H1 (cell line): Measurements from ENCODE around the gene PCDH9. TPM values are rescaled to one million over a fixed set of nuclear protein-coding genes. Genes with fewer than 3 reads are reported as not detected.

Source experiments
- CTCF ChIA-PET: fragments of 300-600 bp; sonication (Branson Sonifier 250); formaldehyde crosslinking; loops from one replicate; lab custom pipeline; 2021; ENCODE audit not compliant: partially characterized antibody; lab: Charles Lee
- POLR2A ChIA-PET: fragments of 300-600 bp; sonication (Branson Sonifier 250); formaldehyde crosslinking; loops from one replicate; lab custom pipeline; 2021; ENCODE audit warnings: inconsistent platforms; ENCODE audit not compliant: partially characterized antibody; lab: Charles Lee
- DNase-seq, 2 experiments: peaks; one replicate each; pipeline versions ENCODE4 v3.0.0 to v3.0.0-alpha.2; 2010 to 2022; ENCODE audit warnings: low spot score in 2 of 2, low read depth in 1 of 2, mixed read lengths in 1 of 2
- FAIRE-seq: peaks from 2 replicates; lab custom pipeline; 2011; peaks lifted over from hg19 to GRCh38; lab: Jason Lieb, UNC
- H2AFZ ChIP-seq: 2 replicates; pipeline ENCODE4 v1.8.1; 2012; ENCODE audit warnings: low read length, inconsistent platforms
- H2AK5ac ChIP-seq: 2 replicates; pipeline ENCODE4 v1.6.1; 2013; ENCODE audit warnings: low read depth, low read length
- H2BK120ac ChIP-seq: replicated peaks from 2 replicates; pipeline ENCODE3; 2013; ENCODE audit warnings: low read depth, low read length, inconsistent platforms
- H2BK12ac ChIP-seq: 2 replicates; pipeline ENCODE4 v1.6.1; 2013; ENCODE audit warnings: low read depth, low read length
- H2BK15ac ChIP-seq: 2 replicates; pipeline ENCODE4 v1.6.1; 2013; ENCODE audit warnings: low read length
- H2BK20ac ChIP-seq: 2 replicates; pipeline ENCODE4 v1.6.1; 2013; ENCODE audit warnings: low read length
- H2BK5ac ChIP-seq: 2 replicates; pipeline ENCODE4 v1.6.1; 2013; ENCODE audit warnings: low read depth, low read length
- H3K14ac ChIP-seq: 2 replicates; pipeline ENCODE4 v1.6.1; 2013; ENCODE audit warnings: inconsistent platforms; ENCODE audit not compliant: insufficient read length
- H3K18ac ChIP-seq: 2 replicates; pipeline ENCODE4 v1.6.1; 2013; ENCODE audit warnings: low read length; ENCODE audit errors: extremely low read depth
- H3K23ac ChIP-seq: 2 replicates; pipeline ENCODE4 v1.6.1; 2013; ENCODE audit warnings: inconsistent platforms; ENCODE audit not compliant: insufficient read length
- H3K23me2 ChIP-seq: 2 replicates; pipeline ENCODE4 v1.6.1; 2013; ENCODE audit warnings: low read depth, low read length
- H3K27ac ChIP-seq: 2 replicates; pipeline ENCODE4 v1.6.1; 2011; ENCODE audit warnings: low read depth, low read length, inconsistent platforms
- H3K27me3 ChIP-seq, 4 experiments: replicated peaks in 1 of 4; 1 replicate in 1 of 4; 2 replicates in 3 of 4; pipeline versions ENCODE4 v1.6.1 to v1.8.1; 2011 to 2013; ENCODE audit warnings: low read length in 3 of 4, mild to moderate bottlenecking in 3 of 4, inconsistent platforms in 2 of 4, mixed read lengths in 2 of 4, moderate library complexity in 1 of 4; ENCODE audit not compliant: control insufficient read depth in 3 of 4, insufficient read depth in 3 of 4; ENCODE audit errors: extremely low read depth in 1 of 4
- H3K36me3 ChIP-seq, 4 experiments: 2 replicates each; pipeline versions ENCODE4 v1.6.1 to v1.8.1; 2011 to 2013; ENCODE audit warnings: mild to moderate bottlenecking in 4 of 4, low read length in 3 of 4, moderate library complexity in 2 of 4, control low read depth in 1 of 4, inconsistent platforms in 1 of 4; ENCODE audit not compliant: insufficient read depth in 4 of 4, control insufficient read depth in 2 of 4
- H3K4ac ChIP-seq: replicated peaks from 2 replicates; pipeline ENCODE3; 2013; ENCODE audit warnings: low read length, low read depth, mixed read lengths, inconsistent platforms; ENCODE audit not compliant: insufficient read length
- H3K4me1 ChIP-seq, 4 experiments: replicated peaks in 1 of 4; 1 replicate in 1 of 4; 2 replicates in 3 of 4; pipeline versions ENCODE4 v1.6.1 to v1.8.1; 2011 to 2013; ENCODE audit warnings: low read length in 3 of 4, inconsistent platforms in 2 of 4, mixed read lengths in 1 of 4; ENCODE audit not compliant: insufficient read depth in 4 of 4, control insufficient read depth in 3 of 4
- H3K4me2 ChIP-seq, 2 experiments: 2 replicates each; pipeline versions ENCODE4 v1.6.1 to v1.8.1; 2011 to 2013; ENCODE audit warnings: low read depth in 2 of 2, low read length in 2 of 2, control low read depth in 1 of 2, inconsistent platforms in 1 of 2, mild to moderate bottlenecking in 1 of 2; ENCODE audit not compliant: insufficient read depth in 1 of 2
- H3K4me3 ChIP-seq, 4 experiments: fragments of 200-600, 300-600 bp in 1 of 4; sonication (generic), shearing (Covaris generic), sonication (Bioruptor Twin) in 1 of 4; 2 replicates each; pipeline versions ENCODE4 v1.5.1 to v1.8.1; 2011 to 2016; ENCODE audit warnings: low read length in 4 of 4, low read depth in 3 of 4, control low read depth in 2 of 4, inconsistent platforms in 2 of 4, mild to moderate bottlenecking in 2 of 4, mixed read lengths in 1 of 4, moderate library complexity in 1 of 4; ENCODE audit not compliant: insufficient read depth in 2 of 4; ENCODE audit errors: extremely low read depth in 1 of 4
- H3K56ac ChIP-seq: replicated peaks from 2 replicates; pipeline ENCODE3; 2013; ENCODE audit warnings: low read depth, mild to moderate bottlenecking, mixed read lengths, low read length, inconsistent platforms; ENCODE audit not compliant: insufficient read length
- H3K79me1 ChIP-seq: 2 replicates; pipeline ENCODE4 v1.6.1; 2013; ENCODE audit warnings: low read depth, low read length, control low read depth
- H3K79me2 ChIP-seq, 2 experiments: 2 replicates each; pipeline versions ENCODE4 v1.6.1 to v1.8.1; 2012 to 2013; ENCODE audit warnings: low read length in 2 of 2, mild to moderate bottlenecking in 2 of 2, inconsistent platforms in 1 of 2; ENCODE audit not compliant: insufficient read depth in 2 of 2, control insufficient read depth in 1 of 2
- H3K9ac ChIP-seq, 4 experiments: replicated peaks in 1 of 4; 1 replicate in 1 of 4; 2 replicates in 3 of 4; pipeline versions ENCODE4 v1.6.1 to v1.8.1; 2011 to 2013; ENCODE audit warnings: low read depth in 3 of 4, low read length in 3 of 4, control low read depth in 2 of 4, mild to moderate bottlenecking in 2 of 4, moderate library complexity in 2 of 4, inconsistent platforms in 1 of 4; ENCODE audit errors: extremely low read depth in 1 of 4
- H3K9me3 ChIP-seq, 2 experiments: 2 replicates each; pipeline versions ENCODE4 v1.6.1 to v1.8.1; 2012 to 2013; ENCODE audit warnings: mild to moderate bottlenecking in 2 of 2, moderate library complexity in 2 of 2, control low read depth in 1 of 2, inconsistent platforms in 1 of 2, low read depth in 1 of 2, low read length in 1 of 2, mixed read lengths in 1 of 2; ENCODE audit not compliant: insufficient read depth in 2 of 2
- H4K20me1 ChIP-seq, 2 experiments: replicated peaks in 1 of 2; 2 replicates each; pipeline versions ENCODE3 to v1.8.1; 2011 to 2013; ENCODE audit warnings: inconsistent platforms in 2 of 2, low read length in 2 of 2, mild to moderate bottlenecking in 1 of 2; ENCODE audit not compliant: insufficient read depth in 2 of 2, control insufficient read depth in 1 of 2
- H4K5ac ChIP-seq: 2 replicates; pipeline ENCODE4 v1.6.1; 2013; ENCODE audit warnings: low read length, low read depth, mixed read lengths, inconsistent platforms; ENCODE audit not compliant: insufficient read length
- H4K8ac ChIP-seq: 2 replicates; pipeline ENCODE4 v1.8.0; 2013; ENCODE audit warnings: mild to moderate bottlenecking, moderate library complexity, low read length, inconsistent platforms; ENCODE audit not compliant: insufficient read depth; ENCODE audit errors: extremely low read depth
- H4K91ac ChIP-seq: replicated peaks from 2 replicates; pipeline ENCODE3; 2013; ENCODE audit warnings: low read length, mixed read lengths, inconsistent platforms; ENCODE audit not compliant: insufficient read length
- BCL11A ChIP-seq, 2 experiments: IDR thresholded peaks; one replicate each; pipeline ENCODE4 v1.6.1; 2011; ENCODE audit warnings: low read depth in 2 of 2, low read length in 2 of 2, mild to moderate bottlenecking in 2 of 2
- CHD1 ChIP-seq: IDR thresholded peaks from 2 replicates; pipeline ENCODE4 v1.6.1; 2012; ENCODE audit warnings: low read depth, low read length, improper control_type of control experiment
- CREB1 ChIP-seq: IDR thresholded peaks from 2 replicates; pipeline ENCODE4 v1.6.1; 2012; ENCODE audit warnings: inconsistent platforms
- MAFK ChIP-seq: IDR thresholded peaks from 2 replicates; pipeline ENCODE4 v1.6.1; 2012; ENCODE audit warnings: low read depth, mild to moderate bottlenecking, improper control_type of control experiment, low read length
- NANOG ChIP-seq: IDR thresholded peaks from 2 replicates; pipeline ENCODE4 v1.6.1; 2011; ENCODE audit warnings: low read length, low read depth, mild to moderate bottlenecking, inconsistent platforms; ENCODE audit not compliant: insufficient read depth, poor library complexity, severe bottlenecking
- RAD21 ChIP-seq, 2 experiments: IDR thresholded peaks in 1 of 2; conservative IDR thresholded peaks in 1 of 2; 2 replicates each; pipeline ENCODE4 v1.6.1; 2011; ENCODE audit warnings: low read depth in 2 of 2, low read length in 2 of 2, improper control_type of control experiment in 1 of 2, inconsistent platforms in 1 of 2, mild to moderate bottlenecking in 1 of 2, moderate library complexity in 1 of 2
- SIN3A ChIP-seq, 2 experiments: IDR thresholded peaks in 1 of 2; conservative IDR thresholded peaks in 1 of 2; 2 replicates each; pipeline ENCODE4 v1.6.1; 2011 to 2012; ENCODE audit warnings: low read length in 2 of 2, improper control_type of control experiment in 1 of 2, low read depth in 1 of 2, mild to moderate bottlenecking in 1 of 2
- SRF ChIP-seq: IDR thresholded peaks from 2 replicates; pipeline ENCODE4 v1.6.1; 2011; ENCODE audit warnings: mild to moderate bottlenecking, low read depth, low read length, moderate library complexity
- WGBS, 2 experiments: shearing (Covaris generic) in 1 of 2; methylation state at CpG; one replicate each; pipeline versions ENCODE4 v1.1.6 to v1.1.7; 2013 to 2015; ENCODE audit warnings: low lambda C conversion rate in 2 of 2, mixed read lengths in 2 of 2, inconsistent platforms in 1 of 2, low coverage in 1 of 2, missing lambda C conversion rate in 1 of 2; ENCODE audit not compliant: insufficient replicate concordance in 2 of 2, insufficient coverage in 1 of 2, insufficient read length in 1 of 2; ENCODE audit errors: extremely low coverage in 1 of 2, missing lambda C conversion rate in 1 of 2; 5-methylcytosine and 5-hydroxymethylcytosine counted together
- polyA plus RNA-seq, 7 experiments: library from polyadenylated mRNA; depleted of rRNA in 3 of 7; stranded (reverse) in 5 of 7; unstranded in 2 of 7; fragments of >200 nt in 5 of 7; fragments of 200-250 nt in 2 of 7; gene quantifications; 1 replicate in 5 of 7; 2 replicates in 1 of 7; 4 replicates in 1 of 7; pipeline versions ENCODE4 v1.2.1 to v1.2.3, GENCODE V29; 2011 to 2013; ENCODE audit warnings: missing spikeins in 2 of 7, mixed read lengths in 2 of 7
- total RNA-seq: library from RNA; stranded (reverse); fragmentation: NEBNext Ultra II Directional; extraction: Animal tissue kit (Norgen Biotek cat#: 25700); gene quantifications from 2 replicates; pipeline ENCODE4 v1.2.1, GENCODE V29; 2021
- TF ChIP-seq, protein P1 (sequence below): IDR thresholded peaks from 2 replicates; pipeline ENCODE4 v1.6.1; 2011; ENCODE audit warnings: low read length, improper control_type of control experiment
- TF ChIP-seq, protein P2 (sequence below), 3 experiments: IDR thresholded peaks; 1 replicate in 2 of 3; 2 replicates in 1 of 3; pipeline versions ENCODE4 v1.5.1 to v1.6.1; 2011; ENCODE audit warnings: low read length in 3 of 3, mild to moderate bottlenecking in 3 of 3, inconsistent platforms in 2 of 3, low read depth in 1 of 3, moderate library complexity in 1 of 3; ENCODE audit not compliant: insufficient read depth in 1 of 3; ENCODE audit errors: control extremely low read depth in 1 of 3

The PCDH9 gene
- total and polyA plus RNA-seq, 2 of the 8 experiments (the other 6 are each of a cell fraction or from before 2014, with no cell fraction given): 0.12 to 0.60 TPM

DNA sequence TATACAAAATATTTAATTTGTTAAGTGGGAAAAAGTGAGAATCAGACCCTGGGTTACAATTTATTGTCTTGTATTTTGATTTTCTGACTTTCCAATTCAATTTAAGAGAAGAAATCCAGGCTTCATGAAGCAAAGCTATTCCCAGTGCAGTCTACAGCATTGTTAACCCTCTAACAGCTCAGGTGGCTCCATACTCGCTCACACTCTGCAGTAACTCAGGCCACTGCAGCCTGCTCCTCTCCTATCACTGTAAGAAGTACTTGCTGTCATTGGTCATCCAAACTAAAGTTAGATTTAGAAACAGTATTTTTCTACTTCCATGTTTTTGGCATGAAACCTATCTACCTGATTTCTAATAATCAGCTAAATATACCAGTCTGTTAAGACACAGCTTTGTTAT lies 830.3 kb downstream of the PCDH9 start:
- FAIRE-seq: no peak
- TF ChIP-seq SIN3A (conservative IDR thresholded peaks at IDR 0.05 in 1 of 2, IDR thresholded peaks at IDR 0.05 in 1 of 2; ENCODE audit: low read depth in 1 of 2, low read length in 2 of 2) (no peak), CREB1 (no peak), NANOG (no peak), CHD1 (no peak), MAFK (no peak), RAD21 (IDR thresholded peaks at IDR 0.05 in 1 of 2, conservative IDR thresholded peaks at IDR 0.05 in 1 of 2; ENCODE audit: low read depth in 2 of 2, low read length in 2 of 2) (no peak), BCL11A (IDR thresholded peaks at IDR 0.05; ENCODE audit: low read depth in 2 of 2, low read length in 2 of 2) (no peak), SRF (no peak)
- TF ChIP-seq, protein P1, sequence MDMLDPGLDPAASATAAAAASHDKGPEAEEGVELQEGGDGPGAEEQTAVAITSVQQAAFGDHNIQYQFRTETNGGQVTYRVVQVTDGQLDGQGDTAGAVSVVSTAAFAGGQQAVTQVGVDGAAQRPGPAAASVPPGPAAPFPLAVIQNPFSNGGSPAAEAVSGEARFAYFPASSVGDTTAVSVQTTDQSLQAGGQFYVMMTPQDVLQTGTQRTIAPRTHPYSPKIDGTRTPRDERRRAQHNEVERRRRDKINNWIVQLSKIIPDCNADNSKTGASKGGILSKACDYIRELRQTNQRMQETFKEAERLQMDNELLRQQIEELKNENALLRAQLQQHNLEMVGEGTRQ: no peak
- TF ChIP-seq, protein P2, sequence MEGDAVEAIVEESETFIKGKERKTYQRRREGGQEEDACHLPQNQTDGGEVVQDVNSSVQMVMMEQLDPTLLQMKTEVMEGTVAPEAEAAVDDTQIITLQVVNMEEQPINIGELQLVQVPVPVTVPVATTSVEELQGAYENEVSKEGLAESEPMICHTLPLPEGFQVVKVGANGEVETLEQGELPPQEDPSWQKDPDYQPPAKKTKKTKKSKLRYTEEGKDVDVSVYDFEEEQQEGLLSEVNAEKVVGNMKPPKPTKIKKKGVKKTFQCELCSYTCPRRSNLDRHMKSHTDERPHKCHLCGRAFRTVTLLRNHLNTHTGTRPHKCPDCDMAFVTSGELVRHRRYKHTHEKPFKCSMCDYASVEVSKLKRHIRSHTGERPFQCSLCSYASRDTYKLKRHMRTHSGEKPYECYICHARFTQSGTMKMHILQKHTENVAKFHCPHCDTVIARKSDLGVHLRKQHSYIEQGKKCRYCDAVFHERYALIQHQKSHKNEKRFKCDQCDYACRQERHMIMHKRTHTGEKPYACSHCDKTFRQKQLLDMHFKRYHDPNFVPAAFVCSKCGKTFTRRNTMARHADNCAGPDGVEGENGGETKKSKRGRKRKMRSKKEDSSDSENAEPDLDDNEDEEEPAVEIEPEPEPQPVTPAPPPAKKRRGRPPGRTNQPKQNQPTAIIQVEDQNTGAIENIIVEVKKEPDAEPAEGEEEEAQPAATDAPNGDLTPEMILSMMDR (IDR thresholded peaks at IDR 0.05; ENCODE audit: control extremely low read depth in 1 of 3, insufficient read depth in 1 of 3, low read depth in 1 of 3, low read length in 3 of 3): no peak

More for the DNA sequence above, 830.3 kb downstream of the PCDH9 start:
- Histone ChIP-seq H3K18ac (no peak overlapping the region), H2BK15ac (no peak overlapping the region), H3K9me3 (no peaks in the 10 kb centered on the region), H4K91ac (no peak overlapping the region), H3K23me2 (no peaks in the 10 kb centered on the region), H3K4ac (no peak overlapping the region), H3K9ac (no peak overlapping the region), H2BK120ac (no peak overlapping the region), H3K23ac (no peak overlapping the region), H3K79me1 (no peaks in the 10 kb centered on the region), H2BK5ac (no peak overlapping the region), H3K56ac (no peak overlapping the region), H3K14ac (no peak overlapping the region), H2AK5ac (no peak overlapping the region), H3K79me2 (no peaks in the 10 kb centered on the region), H4K20me1 (no peaks in the 10 kb centered on the region), H3K4me2 (no peak overlapping the region), H4K8ac (no peak overlapping the region), H3K27me3 (no peaks in the 10 kb centered on the region), H3K4me3 (no peak overlapping the region), H2AFZ (no peak overlapping the region), H3K4me1 (no peaks in the 10 kb centered on the region), H3K27ac (no peak overlapping the region), H2BK12ac (no peak overlapping the region), H3K36me3 (no peaks in the 10 kb centered on the region), H4K5ac (no peak overlapping the region), H2BK20ac (no peak overlapping the region)
- CTCF ChIA-PET: interaction anchor here (0.7 kb wide), 1 partner anchor 12 kb away, joined by 3 read pairs; no protein-coding TSS in a partner anchor
- POLR2A ChIA-PET: no interaction called here
- 92% methylated on average over 1 of the region's 1 CpG; no CpG with 5 or more reads in 1 of the 2 experiments for WGBS, 2 experiments
- no peak for DNase-seq
